Frontal cortex (tissue), 4 donors: ENCODE results near the gene TRIM24. TPM values are rescaled to one million over a fixed set of nuclear protein-coding genes. Genes with fewer than 3 reads are reported as not detected.

Source experiments
- DNase-seq, 2 donors: peaks; one replicate each; pipeline ENCODE4 v3.0.0; 2012; ENCODE audit warnings: low spot score in 2 of 2
- FAIRE-seq: peaks from 2 replicates; lab custom pipeline; 2012; peaks lifted over from hg19 to GRCh38; lab: Jason Lieb, UNC
- total RNA-seq: library from RNA; depleted of rRNA; stranded (reverse); fragments of >200 nt; gene quantifications from one replicate; pipeline ENCODE4 v1.2.3, GENCODE V29; 2014
- donor health status: control.
- donor health status: control.
- donor health status: control.

Gene TRIM24
- total RNA-seq, 1 donor from 2014 or later = 35.9 TPM

DNA sequence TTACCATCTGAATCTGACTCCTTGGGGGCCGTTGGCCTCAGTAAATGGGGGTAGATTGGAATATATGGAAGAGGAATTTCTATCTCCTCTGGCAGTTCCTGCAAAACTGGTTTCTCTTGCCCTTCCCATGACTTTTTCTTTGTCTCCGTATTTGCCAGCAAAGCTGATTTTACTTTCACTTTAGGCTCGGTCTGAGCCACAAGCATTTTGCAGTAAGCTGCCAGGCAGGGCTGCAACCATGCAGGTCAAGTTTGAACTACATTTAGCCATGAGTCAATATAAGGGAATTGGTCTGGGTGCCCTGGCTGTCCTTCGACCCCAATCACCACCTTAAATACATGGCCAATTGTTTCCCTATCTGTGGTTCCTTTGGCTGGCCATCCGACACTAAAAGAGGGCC is 104.3 kb downstream of the TRIM24 start:
- FAIRE-seq = no peak

DNA sequence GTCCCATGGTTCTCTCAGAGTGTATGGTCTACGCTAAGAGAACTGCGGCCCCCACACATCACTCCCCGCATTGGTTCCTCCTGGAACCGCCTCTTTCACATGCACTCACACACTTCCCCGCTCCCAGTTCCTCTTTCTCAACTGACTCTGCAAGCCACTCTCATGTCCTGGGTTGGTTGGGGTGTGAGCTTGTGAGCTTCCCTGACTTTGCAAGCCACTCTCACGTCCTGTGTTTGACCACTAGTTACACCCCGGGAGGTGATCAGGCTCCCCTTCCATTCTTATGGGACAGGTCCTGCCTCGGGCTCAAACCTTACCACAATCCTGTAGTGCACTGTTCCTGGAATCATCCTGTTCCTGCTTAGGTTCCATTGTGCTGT is 105.0 kb downstream of the TRIM24 start:
- no peak for FAIRE-seq

More for the DNA sequence above, 104.3 kb downstream of the TRIM24 start:
- DNase-seq = no peak

DNA sequence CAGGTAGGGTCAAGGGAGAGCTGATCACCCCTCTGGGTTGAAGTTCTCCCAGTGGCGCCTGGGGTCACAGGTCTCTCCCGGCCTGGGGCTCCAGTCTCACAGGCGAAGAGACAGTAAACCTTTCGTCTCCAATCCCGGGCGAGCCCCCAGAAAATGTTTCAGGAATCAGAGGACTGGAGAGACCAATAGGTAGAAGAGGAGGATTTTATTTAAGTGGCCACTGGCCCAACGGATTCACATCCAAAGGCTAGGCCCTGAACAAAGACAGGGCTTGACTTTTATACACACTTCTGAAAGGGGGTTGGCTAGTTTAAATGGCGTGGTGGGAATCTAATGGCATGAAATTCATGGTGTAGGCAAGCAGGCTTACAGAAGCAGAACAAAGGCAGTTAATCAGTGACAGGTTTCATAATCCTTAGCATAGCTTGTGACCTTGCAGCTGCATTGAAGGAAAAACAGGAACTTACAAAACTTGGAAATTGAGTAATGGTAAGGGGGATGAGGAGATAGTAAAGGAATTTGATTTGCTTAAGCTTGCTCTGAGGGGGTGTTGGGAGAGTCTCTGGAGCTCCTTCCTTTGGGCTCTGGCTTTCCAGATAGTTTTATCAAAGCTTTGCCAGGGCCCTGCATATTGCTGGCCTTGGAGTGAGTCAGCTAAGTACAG is 105.5 kb downstream of the TRIM24 start:
- DNase-seq = no peak
- no peak for FAIRE-seq

More for the DNA sequence above, 105.0 kb downstream of the TRIM24 start:
- DNase-seq = no peak

DNA sequence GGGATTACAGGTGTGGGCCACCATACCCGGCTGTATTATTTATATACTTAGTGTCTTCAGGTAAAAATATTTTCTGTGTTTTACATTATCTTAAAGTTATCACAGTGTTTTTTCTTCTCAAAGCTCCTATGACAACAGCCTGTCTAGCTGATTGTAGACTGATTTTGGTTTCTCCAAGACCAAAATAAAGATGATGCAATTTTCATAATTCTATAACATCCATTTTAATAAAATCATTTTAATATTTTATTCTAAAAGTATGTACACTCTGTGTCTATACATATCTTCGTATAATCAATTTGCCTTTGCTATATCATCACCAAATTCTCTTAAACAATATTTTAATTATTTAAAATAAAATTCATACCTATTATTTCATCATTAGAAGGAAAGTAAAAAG is 108.6 kb downstream of the TRIM24 start:
- DNase-seq = no peak
- FAIRE-seq = no peak

DNA sequence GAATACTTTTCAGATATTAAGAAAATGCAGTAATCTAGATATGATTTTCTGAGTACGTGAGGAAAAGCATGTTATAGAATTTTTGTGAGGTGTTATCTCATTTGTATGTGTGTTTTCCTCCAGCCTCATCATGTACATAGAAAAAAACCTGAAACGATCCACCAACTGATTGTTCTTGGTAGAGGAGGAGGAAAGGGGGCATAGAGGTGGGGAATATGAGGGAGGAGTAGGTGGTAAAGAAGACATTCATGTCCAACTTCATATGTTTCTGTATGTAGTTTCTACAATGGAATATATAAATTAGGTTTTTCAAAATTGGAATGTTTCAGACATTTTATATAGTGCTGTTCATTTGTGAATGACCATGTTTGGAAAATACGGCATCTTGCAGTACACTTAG is 109.4 kb downstream of the TRIM24 start:
- FAIRE-seq (no peak), DNase-seq (no peak)

DNA sequence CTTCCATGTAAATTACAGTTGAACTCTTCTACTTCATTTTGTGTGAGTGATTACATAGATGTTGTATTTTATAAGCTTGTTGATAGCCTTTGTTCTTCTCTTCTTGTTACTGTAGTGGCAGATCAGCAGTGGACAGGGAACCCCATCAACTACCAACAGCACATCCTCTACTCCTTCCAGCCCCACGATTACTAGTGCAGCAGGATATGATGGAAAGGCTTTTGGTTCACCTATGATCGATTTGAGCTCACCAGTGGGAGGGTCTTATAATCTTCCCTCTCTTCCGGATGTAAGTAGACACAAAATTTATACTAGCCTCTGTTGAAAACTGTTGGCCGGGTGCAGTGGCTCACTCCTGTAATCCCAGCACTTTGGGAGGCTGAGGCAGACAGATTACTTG is 110.7 kb downstream of the TRIM24 start:
- FAIRE-seq (no peak), DNase-seq (no peak)

DNA sequence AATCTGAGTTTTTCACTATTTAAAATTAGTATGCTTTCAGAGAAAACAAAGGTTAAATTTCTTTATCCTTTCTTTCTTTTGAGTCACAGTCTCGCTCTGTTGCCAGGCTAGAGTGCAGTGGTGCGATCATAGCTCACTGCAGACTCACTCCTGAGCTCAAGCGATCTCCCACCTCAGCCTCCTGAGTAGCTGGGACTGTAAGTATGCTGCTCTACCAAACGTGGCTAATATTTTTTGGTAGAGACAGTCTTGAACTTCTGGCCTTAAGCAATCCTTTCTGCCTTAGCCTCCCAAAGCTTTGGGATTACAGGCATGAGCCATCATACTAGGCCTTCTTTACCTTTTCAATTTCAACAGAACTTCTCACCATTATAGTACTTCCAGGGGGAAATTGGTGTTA is 113.7 kb downstream of the TRIM24 start:
- DNase-seq (no peak), FAIRE-seq (no peak)

DNA sequence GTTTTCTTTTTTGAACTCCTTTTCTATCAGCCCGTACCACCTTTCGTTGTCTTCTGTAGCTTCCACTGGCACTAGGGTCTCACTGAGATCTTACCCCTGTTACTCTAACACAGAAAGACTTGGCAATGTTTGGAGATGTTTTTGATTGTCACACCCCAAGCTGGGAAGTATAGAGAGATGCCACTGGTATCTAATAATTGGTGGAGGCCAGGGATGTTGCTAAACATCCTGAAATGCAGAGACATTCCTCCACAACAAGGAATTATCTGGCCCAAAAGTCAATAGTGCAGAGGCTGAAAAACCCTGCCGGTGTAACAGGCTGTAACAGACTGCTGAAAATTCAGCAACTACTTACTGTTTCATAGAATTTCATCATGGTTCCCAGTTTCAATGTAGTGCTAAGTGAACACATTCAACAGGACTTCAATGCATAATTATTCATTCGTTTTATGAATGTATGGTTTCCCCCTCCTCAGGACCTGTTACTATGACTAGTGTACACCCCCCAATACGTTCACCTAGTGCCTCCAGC is 115.9 kb downstream of the TRIM24 start:
- no peak for DNase-seq
- no peak for FAIRE-seq

DNA sequence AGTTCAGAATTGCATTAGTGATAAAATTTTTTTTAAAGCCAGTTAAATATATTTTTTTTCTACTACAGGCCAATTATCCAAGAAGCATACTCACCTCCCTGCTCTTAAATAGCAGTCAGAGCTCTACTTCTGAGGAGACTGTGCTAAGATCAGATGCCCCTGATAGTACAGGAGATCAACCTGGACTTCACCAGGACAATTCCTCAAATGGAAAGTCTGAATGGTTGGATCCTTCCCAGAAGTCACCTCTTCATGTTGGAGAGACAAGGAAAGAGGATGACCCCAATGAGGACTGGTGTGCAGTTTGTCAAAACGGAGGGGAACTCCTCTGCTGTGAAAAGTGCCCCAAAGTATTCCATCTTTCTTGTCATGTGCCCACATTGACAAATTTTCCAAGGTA is 119.1 kb downstream of the TRIM24 start:
- DNase-seq = no peak
- no peak for FAIRE-seq

DNA sequence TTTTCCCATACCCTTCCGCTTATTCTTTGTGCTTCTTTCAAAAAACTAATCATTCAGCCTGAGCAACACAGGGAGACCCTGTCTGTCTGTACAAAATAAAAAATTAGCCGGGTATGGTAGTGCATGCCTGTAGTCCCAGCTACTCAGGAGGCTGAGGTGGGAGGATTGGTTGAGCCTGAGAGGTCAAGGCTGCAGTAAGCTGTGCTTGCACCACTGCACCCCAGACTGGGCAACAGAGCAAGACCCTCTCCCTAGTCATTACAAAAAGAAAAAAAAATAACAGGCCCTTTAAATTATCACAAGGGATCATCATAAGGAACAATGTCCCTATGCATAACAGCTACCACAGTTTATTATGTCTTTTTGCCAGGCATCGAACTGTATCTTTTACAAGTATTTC is 119.6 kb downstream of the TRIM24 start:
- DNase-seq = no peak
- FAIRE-seq = no peak

DNA sequence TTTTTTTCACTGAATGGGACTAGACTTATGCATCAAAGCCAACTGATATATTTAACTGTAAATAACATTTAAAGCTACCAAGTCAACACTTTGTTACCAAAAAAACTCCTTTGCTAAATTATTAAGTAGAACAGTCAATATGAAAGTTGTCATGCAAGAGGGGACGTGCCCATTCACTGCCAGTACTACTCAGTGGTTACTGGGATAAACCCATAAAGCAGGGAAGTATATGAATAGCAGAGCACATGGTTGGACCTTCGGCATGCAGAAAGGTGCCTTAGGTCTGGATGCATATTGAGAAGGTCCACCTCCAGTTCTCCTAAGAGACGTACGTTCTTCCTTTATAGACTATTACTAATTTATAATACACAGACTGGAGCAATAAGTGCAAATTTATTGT is 121.0 kb downstream of the TRIM24 start:
- no peak for DNase-seq
- FAIRE-seq = no peak

DNA sequence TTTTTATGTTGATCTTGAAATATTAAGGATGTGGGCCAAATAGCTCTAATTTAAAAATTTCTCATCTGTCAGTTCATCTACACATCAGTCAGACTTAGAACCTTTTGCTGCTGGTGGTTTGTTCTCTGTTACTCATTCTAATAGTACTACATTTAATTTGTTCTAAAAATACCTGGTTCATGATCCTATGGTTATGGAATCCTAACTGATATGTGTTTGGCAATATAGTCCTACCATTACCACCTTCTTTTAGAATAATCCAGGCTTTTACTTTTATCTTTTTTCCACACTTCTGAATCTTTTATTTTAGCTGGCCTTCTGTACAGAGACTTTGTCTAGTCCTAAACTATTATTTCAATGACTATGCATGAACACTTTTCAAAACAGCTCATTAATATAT is 124.2 kb downstream of the TRIM24 start:
- no peak for FAIRE-seq

DNA sequence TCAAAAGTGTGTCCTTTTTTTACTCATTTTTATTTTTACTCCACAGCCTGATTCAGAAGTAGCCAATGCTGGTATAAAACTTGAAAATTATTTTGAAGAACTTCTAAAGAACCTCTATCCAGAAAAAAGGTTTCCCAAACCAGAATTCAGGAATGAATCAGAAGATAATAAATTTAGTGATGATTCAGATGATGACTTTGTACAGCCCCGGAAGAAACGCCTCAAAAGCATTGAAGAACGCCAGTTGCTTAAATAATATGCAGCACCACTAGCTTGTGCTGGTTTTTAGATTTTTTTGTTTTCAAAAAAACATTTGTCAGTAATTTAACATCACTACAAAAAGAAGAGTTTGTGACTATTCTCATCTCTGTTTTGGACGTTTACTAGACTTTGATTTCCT is 124.6 kb downstream of the TRIM24 start:
- DNase-seq (no peak), FAIRE-seq (no peak)

More for the DNA sequence above, 124.2 kb downstream of the TRIM24 start:
- no peak for DNase-seq

DNA sequence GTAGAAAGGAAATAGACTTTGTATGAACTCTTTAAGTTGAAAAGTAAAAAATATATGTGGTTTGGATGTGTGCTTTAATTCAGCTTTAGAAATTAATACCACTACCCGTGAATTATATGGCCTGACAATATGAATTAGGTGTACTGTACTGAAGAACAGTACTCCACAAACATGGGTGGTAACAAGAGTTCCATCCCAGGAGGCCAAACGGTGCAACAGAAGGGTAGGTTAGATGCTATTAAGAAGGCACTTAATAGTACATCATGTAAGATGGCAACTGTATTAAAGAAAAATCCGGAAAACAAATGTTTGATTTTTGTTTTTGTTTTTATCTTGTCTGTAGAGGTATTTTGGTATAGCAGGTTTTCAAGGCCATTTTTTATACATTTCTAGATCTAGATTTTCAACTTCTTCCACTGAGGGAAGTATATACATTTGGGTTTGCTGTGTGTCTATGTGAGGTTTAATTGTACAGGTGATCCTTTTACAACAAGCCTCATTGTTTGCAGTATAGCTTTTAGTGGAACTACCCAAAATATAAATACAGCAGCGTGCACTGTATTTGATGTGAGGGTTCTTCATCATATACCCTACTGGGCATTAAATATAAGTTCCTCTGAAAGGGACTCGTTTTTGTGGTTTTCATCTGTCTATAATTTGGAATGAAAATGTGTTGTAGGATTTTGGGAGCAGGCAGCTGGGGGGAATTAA is 125.4 kb downstream of the TRIM24 start:
- FAIRE-seq = no peak
- DNase-seq = no peak

DNA sequence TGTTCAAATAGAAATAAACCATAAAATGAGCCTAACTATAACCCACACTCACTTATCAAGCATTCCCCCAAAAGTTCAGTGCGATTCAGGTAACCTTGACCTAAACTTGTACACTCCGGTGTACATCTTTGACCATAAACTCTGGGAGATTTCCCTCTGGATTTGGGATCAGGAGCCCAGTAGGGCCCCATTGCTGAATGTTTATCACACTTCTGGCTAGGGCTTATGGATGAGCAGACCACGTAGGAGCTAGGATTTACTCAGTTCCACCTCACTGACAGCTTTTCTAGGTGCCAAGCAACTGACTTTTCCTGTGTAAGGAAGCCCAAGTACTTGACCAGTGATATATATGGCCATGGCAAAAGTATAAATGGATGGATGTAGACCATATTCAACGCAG is 127.4 kb downstream of the TRIM24 start:
- DNase-seq = no peak
- no peak for FAIRE-seq

DNA sequence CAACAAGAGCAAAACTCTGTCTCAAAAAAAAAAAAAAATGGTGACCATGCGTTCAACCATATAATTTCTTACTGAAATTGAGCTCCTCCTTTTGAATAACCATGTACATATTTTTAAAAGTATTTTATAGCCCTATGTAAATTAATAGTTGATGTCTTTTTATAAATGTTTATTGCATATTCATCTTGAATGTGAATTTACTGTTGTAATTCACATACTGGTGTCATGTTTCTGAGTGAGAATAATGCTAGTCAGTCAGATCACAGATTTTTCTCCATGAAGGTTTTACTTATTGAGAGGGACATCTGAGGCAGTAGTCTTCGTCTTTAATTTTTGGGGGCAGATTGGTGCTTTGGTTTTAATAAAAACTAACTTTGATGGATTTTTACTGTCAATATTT is 128.9 kb downstream of the TRIM24 start:
- DNase-seq (no peak), FAIRE-seq (no peak)

DNA sequence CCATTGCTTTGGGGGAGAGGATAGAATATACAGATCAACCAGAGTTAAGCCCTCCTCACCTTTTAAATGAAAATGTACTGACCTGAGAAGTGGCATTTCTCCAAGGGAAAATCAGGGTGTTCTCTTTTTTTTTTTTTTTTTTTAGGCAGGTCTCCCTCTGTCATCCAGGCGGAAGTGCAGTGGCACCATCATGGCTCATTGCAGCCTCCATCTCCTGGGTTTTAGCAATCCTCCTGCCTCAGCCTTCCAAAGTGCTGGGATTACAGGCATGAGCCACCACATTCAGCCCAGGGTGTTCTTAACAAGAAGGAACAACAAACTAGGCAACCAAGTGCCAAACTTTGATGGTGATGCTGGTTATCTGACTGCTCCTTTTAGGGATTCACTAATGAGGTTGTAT is 130.1 kb downstream of the TRIM24 start:
- no peak for DNase-seq
- no peak for FAIRE-seq

DNA sequence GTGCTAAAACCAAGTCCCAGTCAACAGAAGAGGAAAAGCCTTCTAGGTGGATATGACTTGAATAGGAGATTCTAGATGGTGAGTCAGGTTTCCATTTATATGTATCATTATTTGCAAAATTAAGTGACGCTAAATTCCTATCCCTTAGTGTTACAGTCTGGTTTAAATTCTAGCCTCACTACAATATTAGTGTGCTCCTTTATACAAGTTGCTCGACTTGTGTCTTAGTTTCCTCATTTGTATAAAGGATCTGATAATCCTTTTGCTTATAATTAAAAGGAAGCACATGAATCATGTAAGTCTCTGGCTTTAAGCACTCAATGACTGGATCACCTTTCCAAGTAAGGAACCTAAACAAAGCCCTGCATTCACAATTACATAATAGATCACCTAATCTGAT is 135.4 kb downstream of the TRIM24 start:
- FAIRE-seq (no peak), DNase-seq (no peak)

DNA sequence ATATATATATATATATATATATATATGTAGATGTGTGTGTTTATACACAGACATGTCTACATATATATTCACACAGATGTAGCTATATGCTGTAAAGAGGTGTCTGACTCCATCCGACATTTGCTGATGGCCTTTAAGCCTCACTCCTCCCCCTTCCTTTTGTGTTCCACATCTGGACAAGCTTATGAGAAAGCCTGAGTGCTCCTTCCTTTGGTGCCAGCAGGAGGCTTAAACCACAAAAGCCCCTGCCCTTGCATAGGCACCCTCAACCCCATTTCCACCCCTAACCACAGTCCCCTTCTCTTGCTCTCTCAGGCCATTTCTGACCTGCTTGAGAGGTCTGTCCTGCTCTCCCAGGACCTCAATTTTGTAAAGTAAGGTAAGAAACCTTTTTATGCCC is 142.4 kb downstream of the TRIM24 start:
- FAIRE-seq = no peak
- DNase-seq = no peak

DNA sequence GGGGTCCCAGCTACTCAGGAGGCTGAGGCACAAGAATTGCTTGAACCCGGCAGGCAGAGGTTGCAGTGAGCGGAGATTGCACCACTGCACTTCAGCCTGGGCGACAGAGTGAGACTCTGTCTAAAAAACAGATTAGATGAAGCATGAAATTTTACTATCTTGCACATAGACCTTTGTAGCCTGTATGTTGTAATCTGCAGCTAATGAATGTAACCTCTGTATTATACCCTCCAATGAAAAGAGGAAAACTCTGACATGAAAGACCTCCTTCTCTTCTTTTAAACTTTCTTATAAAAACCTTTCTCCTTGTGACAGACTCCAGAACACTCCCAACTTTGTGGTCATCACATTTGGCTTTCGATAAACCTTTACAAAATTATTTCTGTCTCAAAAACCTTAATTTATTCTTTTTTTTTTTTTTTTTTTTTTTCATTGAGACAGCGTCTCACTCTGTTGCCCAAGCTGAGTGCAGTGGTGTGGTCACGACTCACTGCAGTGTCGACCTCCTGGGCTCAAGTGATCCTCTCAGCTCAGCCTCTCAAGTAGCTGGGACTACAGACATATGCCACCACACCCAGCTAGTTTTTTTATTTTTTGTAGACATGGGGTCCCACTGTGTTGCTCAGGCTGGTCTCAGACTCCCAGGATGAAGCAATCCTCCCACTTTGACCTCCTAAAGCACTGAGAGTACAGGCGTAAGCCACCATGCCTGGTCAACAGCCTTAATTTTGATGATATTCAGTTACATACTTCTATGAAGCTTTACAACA is 143.7 kb downstream of the TRIM24 start:
- FAIRE-seq (no peak), DNase-seq (no peak)

DNA sequence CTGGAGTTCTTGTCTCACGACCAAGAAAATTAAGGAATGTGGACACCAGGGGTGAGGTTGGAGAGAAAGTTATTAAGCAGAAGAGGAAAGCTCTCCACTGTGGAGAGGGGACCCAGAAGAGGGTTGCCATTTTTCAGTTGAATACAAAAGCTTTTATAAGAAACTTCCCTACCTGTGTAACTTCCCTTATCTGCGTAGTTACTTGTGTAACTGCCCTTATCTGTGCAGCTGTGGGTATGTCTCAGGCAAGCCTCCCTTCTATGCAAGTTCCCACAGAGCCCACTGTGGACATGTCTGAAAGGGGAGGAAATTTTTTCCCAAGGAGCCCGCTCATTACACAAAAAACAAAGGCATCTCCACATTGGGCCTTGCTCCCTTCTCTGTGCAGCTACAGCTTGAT is 146.2 kb downstream of the TRIM24 start:
- FAIRE-seq (no peak), DNase-seq (no peak)
